22Rv1 (cell line): ENCODE data around the gene SLC28A3.

ENCODE experiments used
- H3K27ac ChIP-seq: fragments of 450-650 bp; 2 replicates; pipeline ENCODE4 v1.5.1; 2017
- CTCF ChIP-seq: fragments of 450-650 bp; IDR thresholded peaks from 2 replicates; pipeline ENCODE4 v1.5.1; 2017; ENCODE audit warnings: mild to moderate bottlenecking
- ZFX ChIP-seq: fragments of 450-650 bp; IDR thresholded peaks from 2 replicates; pipeline ENCODE4 v1.6.1; 2017; ENCODE audit warnings: antibody characterized with exemption, borderline replicate concordance

Gene SLC28A3

GRCh38 chr9:84300271-84300670 is 40.3 kb downstream of the SLC28A3 start:
- TF ChIP-seq ZFX (no peak), CTCF (no peak)
- H3K27ac ChIP-seq = no peak overlapping the region

- TF ChIP-seq CTCF (no peak), ZFX (no peak)
- no peak overlapping the region for H3K27ac ChIP-seq
Measured at GRCh38 chr9:84297162-84297821, 43.3 kb downstream of the SLC28A3 start.

GRCh38 chr9:84296146-84296843 is 44.3 kb downstream of the SLC28A3 start:
- H3K27ac ChIP-seq = no peak overlapping the region
- no peak for TF ChIP-seq ZFX
- TF ChIP-seq CTCF = no peak

- no peak for TF ChIP-seq ZFX
- peak; percentile 40 for TF ChIP-seq CTCF
- no peak overlapping the region for H3K27ac ChIP-seq
Measured at GRCh38 chr9:84294241-84294950, 46.2 kb downstream of the SLC28A3 start.

- TF ChIP-seq CTCF (no peak), ZFX (no peak)
Measured at GRCh38 chr9:84293001-84293798, 47.4 kb downstream of the SLC28A3 start.

GRCh38 chr9:84285381-84285780 is 55.2 kb downstream of the SLC28A3 start:
- no peak for TF ChIP-seq ZFX
- TF ChIP-seq CTCF = no peak
- H3K27ac ChIP-seq = no peak overlapping the region

More at GRCh38 chr9:84293001-84293798, 47.4 kb downstream of the SLC28A3 start:
- H3K27ac ChIP-seq = no peak overlapping the region
